ENCODE data around the gene TMEM187.

Gene TMEM187

GRCh38 chrX:153934762-153935325 lies 37.7 kb upstream of the TMEM187 start, which contains the start of gene NAA10:
TSS of gene NAA10 (minus strand) at chrX:153935037. CDS start at chrX:153934904, 133 bp downstream.
- peak in 2 of 4 experiments; percentile 44 to 63 for DNase-seq (ENCODE audit: low read depth in 4 of 4, low spot score in 1 of 4)

- DNase-seq (ENCODE audit: low read depth in 4 of 4, low spot score in 1 of 4), result no peak
Measured at GRCh38 chrX:153935326-153935851, 37.2 kb upstream of the TMEM187 start.

GRCh38 chrX:153937056-153937455 lies 35.5 kb upstream of the TMEM187 start:
- no peak for DNase-seq (ENCODE audit: low read depth in 4 of 4, low spot score in 1 of 4)

- no peak for DNase-seq (ENCODE audit: low read depth in 4 of 4, low spot score in 1 of 4)
Measured at GRCh38 chrX:153938226-153938786, 34.2 kb upstream of the TMEM187 start.

- no peak for DNase-seq (ENCODE audit: low read depth in 4 of 4, low spot score in 1 of 4)
Measured at GRCh38 chrX:153939573-153939972, 33.0 kb upstream of the TMEM187 start.

GRCh38 chrX:153941336-153942252 lies 31.0 kb upstream of the TMEM187 start:
- DNase-seq (ENCODE audit: low read depth in 4 of 4, low spot score in 1 of 4), result no peak

- peak in 1 of 4 experiments; percentile 23 for DNase-seq (ENCODE audit: low read depth in 4 of 4, low spot score in 1 of 4)
Measured at GRCh38 chrX:153944140-153944799, 28.3 kb upstream of the TMEM187 start, which contains the start of gene RENBP. TSS of gene RENBP (minus strand) at chrX:153944643. CDS start at chrX:153944610, 33 bp downstream.

- DNase-seq (ENCODE audit: low read depth in 4 of 4, low spot score in 1 of 4), result no peak
Measured at GRCh38 chrX:153944800-153945150, 27.8 kb upstream of the TMEM187 start.

GRCh38 chrX:153945956-153946943 lies 26.3 kb upstream of the TMEM187 start:
- DNase-seq (ENCODE audit: low read depth in 4 of 4, low spot score in 1 of 4), result no peak

GRCh38 chrX:153947009-153947769 lies 25.4 kb upstream of the TMEM187 start:
- peak in 2 of 4 experiments; percentile 59 to 61 for DNase-seq (ENCODE audit: low read depth in 4 of 4, low spot score in 1 of 4)

GRCh38 chrX:153948002-153948466 lies 24.5 kb upstream of the TMEM187 start:
- no peak for DNase-seq (ENCODE audit: low read depth in 4 of 4, low spot score in 1 of 4)

- DNase-seq (ENCODE audit: low read depth in 4 of 4, low spot score in 1 of 4), result no peak
Measured at GRCh38 chrX:153948847-153949805, 23.4 kb upstream of the TMEM187 start.

- no peak for DNase-seq (ENCODE audit: low read depth in 4 of 4, low spot score in 1 of 4)
Measured at GRCh38 chrX:153950127-153950526, 22.4 kb upstream of the TMEM187 start.

GRCh38 chrX:153951683-153952372 lies 20.7 kb upstream of the TMEM187 start:
- no peak for DNase-seq (ENCODE audit: low read depth in 4 of 4, low spot score in 1 of 4)

- no peak for DNase-seq (ENCODE audit: low read depth in 4 of 4, low spot score in 1 of 4)
Measured at GRCh38 chrX:153952373-153953026, 20.1 kb upstream of the TMEM187 start.

- DNase-seq (ENCODE audit: low read depth in 4 of 4, low spot score in 1 of 4), result peak; percentile 49 to 78 (median 54)
Measured at GRCh38 chrX:153953342-153953830, 19.2 kb upstream of the TMEM187 start.

Data from stimulated activated CD4-positive, alpha-beta T cell treated with anti-CD3 and anti-CD28 coated beads, Interleukin-1b, Interleukin-23, amount 100 ng/mL, for 24 hours (primary cell).